Epidermal melanocyte (primary cell): ENCODE measurements around the gene UNC45A.
"Not testable (repeated sequence)": the region's sequence is repeated elsewhere in the genome, so short reads cannot be mapped to it uniquely, and the experiment has no call there.

Source experiments
- DNase-seq: peaks from one replicate; pipeline ENCODE4 v3.0.0; 2011; ENCODE audit warnings: low spot score; ENCODE audit not compliant: insufficient read length

UNC45A gene

DNA sequence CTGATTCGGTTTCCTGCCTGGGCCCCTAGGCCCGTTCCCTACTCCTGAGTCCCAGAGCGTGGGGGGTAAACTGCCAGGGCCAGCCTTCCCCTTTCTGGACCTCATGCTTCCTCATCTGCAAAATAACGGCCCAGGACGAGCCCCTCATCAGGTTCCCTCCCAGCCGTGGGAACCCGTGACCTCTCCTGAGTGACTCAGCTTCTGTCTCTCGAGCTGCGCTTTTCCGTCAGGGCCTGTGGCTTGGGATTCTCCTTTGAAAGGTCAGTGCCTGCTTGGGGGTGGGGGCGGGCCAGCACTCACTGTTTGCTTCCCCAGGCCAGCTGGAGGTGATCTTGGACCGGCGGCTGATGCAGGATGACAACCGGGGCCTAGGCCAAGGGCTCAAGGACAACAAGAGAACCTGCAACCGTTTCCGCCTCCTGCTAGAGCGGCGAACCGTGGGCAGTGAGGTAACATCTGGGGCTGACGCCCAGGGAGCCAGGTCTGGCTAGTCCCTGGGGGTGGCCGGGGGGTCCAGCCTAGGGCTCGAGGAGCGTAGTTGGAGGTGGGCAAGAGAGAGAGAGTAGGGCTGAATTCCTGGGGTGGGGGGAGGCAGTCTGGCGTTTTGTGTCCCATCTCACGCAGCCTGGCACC is 19.2 kb upstream of the UNC45A start:
- peak; percentile 7 for DNase-seq

DNA sequence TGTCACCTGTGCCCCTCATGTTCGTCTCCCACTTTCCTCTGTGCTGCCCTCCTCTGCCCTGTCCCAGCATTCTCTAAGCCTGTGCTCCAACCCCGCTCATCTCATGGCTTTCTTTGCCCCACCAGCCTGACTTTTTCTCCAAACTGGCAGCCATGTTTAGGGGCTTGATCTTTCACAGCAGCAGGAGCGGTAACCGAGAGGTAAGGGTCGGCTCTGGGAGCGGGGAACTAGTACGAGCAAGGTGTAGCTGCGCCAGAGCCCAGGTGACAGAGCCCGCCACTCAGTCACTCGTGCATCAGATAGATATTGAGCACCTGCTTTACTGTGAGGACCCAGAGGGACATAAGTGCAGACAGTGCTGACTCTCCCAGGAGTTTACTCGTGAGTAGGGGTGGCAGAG is 18.6 kb upstream of the UNC45A start:
- DNase-seq, result no peak

DNA sequence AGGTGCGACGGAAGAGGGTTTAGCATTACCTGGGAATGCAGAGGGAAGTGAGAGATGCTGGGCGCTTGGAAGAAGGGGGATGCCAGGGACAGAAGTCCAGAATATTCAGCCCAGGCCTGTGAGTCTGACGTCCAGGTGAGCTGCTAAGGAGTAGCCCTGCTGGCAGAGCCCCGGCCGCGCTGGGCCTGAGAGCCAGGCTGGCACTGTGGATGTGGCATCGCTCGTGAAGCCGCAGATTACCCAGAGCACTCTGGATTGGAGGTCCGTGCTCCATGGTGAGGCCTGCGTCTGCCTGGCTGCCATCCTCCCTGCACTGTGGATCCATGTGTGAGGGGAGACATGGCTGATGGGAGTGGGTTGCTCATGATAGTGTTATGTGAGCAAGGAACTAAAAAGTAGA is 17.5 kb upstream of the UNC45A start:
- DNase-seq, result peak; percentile 4

DNA sequence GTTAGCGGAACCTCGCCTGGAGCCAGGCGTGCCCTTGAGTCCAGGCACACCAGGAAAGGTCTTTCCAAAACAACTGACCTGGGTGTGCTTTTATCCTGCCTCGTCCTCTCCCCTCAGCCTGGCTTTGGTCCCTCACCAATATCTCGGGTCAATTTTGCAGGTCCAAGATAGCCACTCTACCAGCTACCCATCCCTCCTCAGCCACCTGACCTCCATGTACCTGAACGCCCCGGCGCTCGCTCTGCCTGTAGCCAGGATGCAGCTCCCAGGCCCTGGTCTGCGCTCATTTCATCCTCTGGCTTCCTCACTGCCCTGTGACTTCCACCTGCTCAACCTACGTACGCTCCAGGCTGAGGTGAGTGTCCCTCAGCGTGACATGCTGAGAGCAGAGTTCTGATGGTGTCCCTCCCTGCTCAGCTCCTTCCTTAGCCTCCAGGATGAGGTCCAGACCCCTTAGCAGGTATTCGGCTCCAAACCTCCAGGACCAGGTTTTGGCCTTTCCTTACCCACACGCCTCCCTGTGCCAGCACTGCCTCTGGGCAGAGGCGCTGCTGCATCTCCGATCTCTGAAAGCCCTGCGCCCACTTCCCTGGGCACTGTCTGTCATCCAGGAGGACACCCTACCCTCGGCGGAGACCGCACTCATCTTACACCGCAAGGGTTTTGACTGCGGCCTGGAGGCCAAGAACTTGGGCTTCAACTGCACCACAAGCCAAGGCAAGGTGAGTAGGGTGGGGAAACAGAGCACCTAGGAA is 16.9 kb upstream of the UNC45A start:
- DNase-seq, result peak; percentile 11

DNA sequence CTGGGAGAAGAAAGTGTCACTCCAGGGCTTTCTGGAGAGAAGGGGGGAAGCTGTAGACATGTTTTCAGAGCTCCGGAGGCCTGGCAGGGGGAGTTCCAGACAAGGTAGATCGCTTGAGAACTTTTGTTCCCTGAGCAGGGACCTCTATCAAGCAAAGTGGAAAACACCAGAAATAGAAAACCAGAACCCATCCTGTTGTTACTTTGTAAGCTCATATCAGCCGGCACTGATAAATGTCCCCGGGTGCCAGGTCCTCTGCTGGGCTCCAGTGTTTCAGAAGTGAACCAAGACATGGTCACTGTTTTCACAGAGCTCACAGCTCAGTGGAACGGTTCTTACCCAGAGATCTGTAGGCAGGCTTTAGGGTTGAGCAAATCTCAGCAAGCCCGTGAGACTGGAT is 16.2 kb upstream of the UNC45A start:
- DNase-seq, result no peak

DNA sequence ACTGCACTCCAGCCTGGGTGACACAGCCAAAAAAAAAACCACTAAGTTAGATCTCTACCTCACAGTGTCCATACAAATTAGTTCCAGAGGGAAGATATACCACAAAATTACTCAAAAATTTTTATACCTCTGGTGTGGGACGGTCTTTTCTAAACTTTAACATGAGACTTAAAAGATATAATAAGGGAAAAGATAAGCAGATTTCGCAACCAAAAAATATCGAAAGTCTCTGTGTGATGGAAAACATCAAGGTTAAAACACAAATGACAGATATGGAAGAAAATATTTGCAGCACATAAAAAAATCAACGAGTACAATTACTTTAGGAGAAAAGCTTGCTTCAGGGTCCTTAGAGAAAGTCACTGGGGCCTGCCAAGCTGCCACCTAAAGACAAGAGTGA is 13.2 kb upstream of the UNC45A start:
- no peak for DNase-seq

DNA sequence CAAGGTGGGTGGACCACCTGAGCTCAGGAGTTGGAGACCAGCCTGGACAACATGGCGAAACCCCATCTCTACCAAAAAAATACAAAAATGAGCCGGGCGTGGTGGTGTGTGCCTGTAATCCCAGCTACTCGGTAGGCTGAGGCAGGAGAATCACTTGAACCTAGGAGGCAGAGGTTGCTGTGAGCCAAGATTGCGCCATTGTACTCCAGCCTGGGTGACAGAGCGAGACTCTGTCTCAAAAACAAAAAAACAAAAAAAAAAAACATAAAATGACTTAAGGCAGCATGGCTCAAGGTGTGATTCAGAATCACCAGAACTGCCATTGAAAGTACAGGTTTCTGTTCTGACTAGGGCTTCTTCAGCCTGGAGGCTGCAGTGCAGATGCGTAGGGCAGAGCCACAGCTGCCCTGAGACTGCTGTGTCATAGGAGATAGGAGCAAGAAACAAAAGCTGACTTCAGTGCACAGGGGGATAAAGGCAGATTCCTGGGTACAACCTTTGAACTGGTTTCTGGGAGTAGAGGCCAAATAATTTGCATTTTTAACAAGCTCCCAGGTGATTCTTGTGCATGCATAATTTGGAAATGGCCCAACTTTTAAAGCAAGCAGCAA is 12.3 kb upstream of the UNC45A start:
- DNase-seq, result not testable (repeated sequence)

DNA sequence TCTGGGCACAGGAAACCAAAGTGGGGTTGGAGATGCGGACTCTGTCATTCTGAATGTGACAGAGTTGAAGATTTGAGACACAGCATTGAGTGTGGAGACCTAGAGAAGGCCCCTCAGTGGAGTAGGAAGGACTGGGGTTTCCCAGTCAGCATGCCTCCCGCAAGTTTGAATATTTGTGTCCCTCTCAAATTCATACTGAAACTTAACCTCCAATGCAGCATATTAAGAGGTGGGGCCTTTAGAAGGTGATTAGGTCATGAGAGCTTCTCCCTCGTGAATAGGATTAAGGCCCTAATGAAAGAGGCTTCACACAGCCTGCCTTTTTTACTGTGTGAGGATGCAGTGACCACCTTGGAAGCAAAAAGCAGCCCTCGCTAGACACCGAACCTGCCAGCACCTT is 10.7 kb upstream of the UNC45A start:
- DNase-seq, result no peak

DNA sequence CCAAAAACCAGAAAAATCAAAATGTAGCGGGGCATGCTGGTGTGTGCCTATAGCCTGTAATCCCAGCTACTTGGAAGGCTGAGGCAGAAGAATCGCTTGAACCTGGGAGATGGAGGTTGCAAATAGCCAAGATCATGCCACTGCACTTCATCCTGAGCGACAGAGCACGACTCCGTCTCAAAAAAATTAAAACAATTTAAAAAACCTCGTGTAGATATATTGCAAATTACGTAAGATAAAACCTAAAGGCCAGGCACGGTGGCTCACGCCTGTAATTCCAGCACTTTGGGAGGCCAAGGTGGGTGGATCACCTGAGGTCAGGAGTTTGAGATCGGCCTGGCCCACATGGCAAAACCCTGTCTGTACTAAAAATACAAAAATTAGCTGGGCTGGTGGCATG is 8.3 kb upstream of the UNC45A start:
- not testable (repeated sequence) for DNase-seq

DNA sequence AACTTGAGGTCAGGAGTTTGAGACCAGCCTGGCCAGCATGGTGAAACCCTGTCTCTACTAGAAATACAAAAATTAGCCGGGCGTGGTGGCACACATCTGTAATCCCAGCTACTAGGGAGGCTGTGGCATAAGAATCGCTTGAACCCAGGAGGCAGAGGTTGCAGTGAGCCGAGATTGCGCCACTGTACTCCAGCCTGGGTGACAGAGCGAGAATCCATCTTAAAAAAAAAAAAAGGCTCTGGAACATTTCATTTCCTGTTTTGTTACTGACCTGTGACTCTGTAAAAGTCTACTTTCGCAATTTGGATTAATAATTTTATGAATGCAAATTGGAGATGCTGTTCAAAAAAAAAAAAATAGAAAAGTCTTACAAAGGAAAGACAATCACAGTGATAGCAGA is 7.0 kb upstream of the UNC45A start:
- not testable (repeated sequence) for DNase-seq

DNA sequence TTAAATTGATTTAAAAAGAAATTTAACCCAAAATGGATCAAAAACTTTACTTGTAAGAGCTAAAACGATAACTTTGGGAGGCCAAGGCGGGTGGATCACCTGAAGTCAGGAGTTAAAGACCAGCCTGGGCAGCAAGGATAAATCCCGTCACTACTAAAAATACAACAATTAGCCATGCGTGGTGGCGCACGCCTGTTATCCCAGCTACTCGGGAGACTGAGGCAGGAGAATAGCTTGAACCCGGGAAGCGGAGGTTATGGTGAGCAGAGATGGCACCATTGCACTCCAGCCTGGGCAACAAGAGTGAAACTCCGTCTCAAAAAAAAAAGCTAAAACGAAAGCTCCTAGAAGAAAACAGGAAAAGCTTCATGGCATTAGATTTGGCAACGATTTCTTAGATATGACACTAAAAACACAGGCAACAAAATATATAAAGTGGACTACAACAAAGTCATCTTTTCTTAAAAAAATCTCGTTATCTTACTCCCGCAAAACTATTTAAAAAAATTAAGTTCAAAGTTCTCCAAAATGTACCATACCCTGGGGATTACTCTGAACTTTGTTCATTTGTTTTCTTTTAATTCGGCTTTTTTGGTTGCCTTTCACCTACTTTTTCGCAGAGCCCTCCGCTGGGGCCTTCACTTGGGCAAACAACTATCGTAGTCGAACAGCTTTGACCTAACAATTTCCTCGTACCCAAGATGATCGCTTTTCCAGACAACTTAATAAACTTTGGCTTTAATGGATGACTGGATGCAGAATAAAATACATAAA is 5.7 kb upstream of the UNC45A start:
- DNase-seq, result no peak

DNA sequence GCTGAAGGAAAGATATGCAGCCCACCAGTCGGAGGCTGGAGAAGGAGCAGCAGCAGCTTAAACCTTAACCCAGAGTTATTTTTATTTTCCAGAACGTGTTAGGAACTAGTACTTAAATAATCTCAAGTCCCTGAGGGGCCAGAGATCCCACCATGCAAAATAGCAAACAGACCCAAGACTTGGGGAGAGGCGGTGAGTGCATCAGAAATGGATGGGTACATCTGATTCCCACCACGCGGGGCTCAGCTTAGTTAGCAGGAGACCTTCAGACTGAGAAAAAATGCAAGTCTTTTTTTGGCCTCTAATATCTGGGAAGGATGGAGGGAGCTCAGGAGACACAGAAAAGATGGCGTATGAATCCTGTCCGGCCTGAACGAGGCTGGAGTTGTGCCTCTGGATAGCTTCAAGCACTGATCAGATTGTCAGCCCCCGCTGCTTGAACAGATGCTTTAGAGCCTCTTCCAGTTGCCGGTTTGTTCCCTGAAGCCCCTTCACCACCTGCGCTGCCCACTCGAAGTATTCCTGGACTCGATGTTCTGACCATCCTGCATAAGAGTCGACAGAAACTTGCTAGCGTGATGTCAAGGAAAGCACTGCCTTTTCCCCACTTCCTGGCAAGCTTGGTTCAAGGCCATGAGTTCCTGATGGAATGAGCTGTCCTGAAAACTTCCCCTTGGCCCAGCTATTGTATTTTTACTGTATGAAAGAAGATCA is 4.1 kb upstream of the UNC45A start:
- DNase-seq, result no peak

DNA sequence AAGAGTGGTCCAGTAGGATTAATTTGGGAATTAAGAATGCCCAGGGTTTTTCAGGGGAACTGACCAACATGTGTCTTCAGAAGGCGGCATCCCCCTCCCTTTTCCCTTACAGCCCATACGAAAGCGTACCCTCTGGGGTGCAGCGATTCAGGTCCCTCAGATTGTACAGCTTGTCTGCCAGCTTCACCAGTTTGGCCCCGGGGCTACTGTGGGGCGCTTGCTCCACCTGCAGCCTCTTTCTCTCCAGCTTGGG is 3.6 kb upstream of the UNC45A start:
- no peak for DNase-seq

DNA sequence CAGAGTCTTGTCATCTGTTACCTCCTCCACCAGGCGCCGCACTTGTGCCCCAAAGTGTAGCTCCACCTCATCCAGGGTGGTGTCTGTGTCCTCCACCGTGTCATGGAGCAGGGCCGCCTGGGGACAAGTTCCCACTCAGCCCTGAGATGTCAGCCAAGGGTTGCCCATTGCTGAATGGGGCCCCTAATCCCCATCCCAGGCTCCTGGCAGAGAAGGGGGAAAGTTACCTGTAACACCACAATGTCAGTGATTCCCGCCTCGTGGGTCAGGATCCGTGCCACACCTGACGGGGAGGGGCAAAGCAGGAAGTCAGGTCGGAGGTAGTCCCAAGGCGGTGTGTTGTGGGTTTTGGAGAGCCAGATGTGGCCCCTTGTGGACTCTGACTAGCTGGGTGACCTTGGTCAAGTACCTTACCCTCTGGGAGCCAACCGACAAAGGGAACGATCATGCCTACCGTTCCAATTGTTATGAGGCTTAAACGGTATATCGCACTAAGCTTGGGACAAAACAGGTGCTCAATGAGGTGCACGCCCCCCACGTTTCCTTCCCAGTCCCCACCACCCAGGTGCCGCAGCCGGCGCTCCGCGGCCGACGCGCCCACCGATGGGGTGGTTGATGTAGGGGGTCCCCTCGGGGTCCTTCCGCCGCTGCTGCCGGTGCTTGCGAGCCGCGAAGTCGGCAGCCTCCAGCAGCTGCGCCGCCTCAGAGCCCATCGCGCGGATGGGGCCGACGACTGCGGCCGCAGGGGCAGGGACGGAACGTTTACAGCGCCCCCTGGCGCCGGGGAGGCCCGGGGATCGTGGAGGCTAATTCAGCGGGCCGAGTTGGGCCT is 3.0 kb upstream of the UNC45A start, which contains the start of gene HDDC3:
Gene HDDC3 (minus strand): TSS at position 722 of the 832 bp plus-strand sequence. CDS start 9 bp downstream, at position 713.
- peak; percentile 92 for DNase-seq

DNA sequence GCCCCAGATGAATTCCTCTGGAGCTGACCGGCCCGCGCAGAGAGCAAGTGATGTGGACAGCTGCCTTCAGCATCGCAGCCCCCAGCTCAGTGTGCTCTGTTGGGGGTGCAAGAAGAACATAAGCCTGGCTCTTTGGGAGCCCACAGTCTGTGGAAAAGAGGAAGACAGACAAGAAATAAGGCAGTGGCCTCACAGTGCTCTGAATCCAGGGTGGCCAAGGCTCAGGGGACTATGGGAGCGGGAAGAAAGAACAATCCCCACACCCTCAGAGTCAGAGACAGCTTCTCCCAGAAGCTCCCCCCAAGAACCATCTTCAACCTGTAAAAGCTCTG is 2.5 kb upstream of the UNC45A start:
- DNase-seq, result no peak

DNA sequence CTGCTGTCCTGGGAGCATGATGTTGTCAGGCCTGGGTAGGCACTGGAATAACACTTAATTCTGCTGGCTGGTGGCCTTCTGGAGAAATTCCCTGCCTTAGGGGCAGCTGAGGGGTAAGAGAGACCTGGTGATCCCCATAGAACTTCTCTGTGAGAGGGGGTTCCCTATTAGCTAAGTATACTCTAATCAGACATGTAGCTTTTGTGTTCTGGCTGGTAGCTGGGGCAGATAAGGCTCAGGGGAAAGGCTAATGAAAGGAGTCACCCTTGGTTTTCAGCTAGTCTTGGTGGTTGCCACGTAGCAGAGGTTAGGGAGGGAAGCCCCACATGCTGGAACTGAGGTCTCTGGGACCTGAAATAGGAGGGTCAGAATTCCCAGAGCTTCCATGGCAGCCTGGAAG is 1.8 kb upstream of the UNC45A start:
- no peak for DNase-seq

DNA sequence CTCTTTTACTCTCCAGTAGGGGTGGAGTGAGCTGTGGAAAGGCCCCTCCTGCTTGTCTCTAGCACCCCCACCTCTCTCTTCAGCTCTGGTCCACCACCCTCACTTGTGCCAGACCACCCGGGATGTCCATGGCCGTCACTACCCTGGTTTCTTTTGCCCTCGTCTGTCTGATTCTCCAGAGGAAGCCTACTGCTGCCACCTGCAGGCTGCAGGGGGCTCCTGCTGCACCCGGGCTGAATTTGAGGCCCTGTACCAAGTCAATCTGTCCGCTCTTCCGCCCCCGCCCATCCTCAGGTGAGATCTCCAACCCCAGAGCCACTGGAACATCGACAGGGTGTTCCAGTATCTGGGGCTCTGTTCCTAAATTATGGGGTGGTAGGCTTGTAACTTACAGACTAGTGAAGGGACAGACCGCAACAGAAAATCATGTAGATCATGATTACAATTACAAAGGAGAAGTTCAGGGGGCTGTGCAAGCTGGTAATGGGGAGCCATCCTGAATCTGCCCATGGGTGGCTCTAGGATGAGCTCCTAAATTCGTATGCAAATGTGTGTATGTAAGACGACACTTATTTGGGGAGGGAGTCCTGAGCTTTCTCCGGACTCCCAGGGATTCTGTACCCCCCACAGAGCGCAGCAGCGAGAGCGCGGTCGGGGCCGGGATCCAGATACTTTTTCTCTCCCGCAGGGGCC is 683 bp upstream of the UNC45A start:
- DNase-seq, result peak; percentile 89

DNA sequence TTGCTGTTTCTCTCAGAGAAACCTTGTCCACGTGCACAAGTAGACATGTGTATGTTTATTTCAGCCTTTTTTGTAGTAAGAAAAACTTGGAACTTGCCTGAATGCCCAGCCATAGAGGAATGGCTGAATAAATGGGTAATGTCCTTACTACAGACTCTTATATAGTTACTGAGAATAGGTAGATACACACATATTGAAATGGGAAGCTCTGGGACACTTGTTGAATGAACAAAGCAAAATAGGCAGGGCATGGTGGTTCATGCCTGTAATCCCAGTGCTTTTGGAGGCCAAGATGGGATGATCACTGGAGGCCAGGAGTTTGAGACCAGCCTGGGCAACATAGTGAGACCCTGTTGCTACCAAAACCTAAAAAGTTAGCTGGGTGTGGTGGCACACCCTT is 1.7 kb downstream of the UNC45A start:
- DNase-seq, result no peak

DNA sequence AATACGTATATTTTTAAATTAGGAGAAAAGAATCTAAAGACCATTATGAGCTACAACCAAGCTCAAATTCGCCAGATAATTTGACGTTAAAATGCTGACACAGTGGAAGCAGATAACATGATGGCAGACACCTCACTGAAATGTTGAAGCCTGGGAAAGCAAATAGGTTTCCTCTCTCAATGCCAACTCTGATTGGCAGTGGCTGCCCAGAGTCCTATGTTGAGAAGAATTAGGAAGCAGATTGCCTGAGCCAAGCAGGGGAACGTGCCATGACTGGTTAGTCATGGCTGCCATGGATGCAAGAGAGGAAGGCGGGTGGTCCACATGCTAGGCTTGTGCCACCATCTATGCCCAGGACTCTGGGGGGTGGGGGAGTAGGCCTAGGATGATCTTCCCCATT is 3.2 kb downstream of the UNC45A start:
- no peak for DNase-seq

DNA sequence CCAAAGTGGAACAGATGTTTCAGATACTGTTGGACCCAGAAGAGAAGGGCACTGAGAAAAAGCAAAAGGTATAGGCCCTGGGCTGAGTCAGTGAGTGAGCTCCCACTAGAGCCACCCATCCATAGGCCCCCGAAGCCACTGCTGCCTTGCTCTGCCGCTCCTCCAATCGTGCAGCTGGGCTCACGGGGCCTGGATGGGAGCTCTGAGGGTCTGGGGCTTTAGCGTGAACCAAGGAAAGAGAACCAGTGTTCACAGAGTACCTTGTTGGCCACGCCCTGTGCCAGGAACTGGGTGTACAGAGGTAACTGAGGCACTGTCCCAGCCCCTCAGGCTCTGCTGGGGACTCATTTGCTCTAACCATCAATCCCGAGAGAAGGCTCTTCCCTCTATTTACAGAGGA is 4.7 kb downstream of the UNC45A start:
- no peak for DNase-seq
